ENCODE data around the gene KCND3. TPM values are rescaled to one million over a fixed set of nuclear protein-coding genes. Genes with fewer than 3 reads are reported as not detected.

Gene KCND3
- total RNA-seq, 1 donor from 2014 or later = 2.2 TPM

DNA sequence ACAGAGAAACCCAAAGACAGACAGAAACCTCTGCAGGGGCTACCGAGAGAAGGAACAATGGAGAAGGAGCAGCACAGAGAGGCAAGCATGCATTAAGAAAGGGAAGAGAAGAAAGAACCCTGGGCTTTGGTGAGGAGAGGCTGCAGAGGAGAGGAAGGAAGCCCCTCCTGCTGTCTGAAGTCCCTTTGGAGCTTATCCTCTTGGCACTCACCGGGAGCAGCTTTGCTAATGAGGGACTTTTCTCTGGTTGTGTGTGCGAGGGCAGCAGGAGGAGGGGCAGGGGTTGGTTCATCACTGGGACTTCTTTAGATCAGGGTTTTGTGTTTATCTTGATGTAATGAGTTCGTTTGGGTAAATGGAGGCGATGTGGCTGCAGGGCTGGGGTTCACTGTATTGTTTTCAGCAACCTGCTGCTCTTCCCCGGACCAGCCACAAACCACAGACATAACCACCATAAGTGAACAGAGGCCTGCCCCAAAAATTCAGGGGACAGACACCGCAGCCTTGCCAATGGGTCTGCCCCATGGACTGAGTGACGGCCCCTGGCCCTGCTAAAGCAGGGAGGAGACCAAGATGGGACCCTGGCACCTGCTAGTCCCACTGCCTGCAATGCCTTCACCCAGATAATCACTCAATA lies 100.6 kb downstream of the KCND3 start:
- peaks cover 18% of the 10 kb centered on the region for H3K27me3 Mint-ChIP-seq
- peaks cover 6% of the 10 kb centered on the region for H3K4me1 Mint-ChIP-seq (ENCODE audit: unreplicated experiment)
- H3K36me3 Mint-ChIP-seq = no peaks in the 10 kb centered on the region
- DNase-seq (ENCODE audit: extremely low spot score, unreplicated experiment) = no peak
- H3K4me3 Mint-ChIP-seq = no peak overlapping the region
- TF ChIP-seq, protein P1, sequence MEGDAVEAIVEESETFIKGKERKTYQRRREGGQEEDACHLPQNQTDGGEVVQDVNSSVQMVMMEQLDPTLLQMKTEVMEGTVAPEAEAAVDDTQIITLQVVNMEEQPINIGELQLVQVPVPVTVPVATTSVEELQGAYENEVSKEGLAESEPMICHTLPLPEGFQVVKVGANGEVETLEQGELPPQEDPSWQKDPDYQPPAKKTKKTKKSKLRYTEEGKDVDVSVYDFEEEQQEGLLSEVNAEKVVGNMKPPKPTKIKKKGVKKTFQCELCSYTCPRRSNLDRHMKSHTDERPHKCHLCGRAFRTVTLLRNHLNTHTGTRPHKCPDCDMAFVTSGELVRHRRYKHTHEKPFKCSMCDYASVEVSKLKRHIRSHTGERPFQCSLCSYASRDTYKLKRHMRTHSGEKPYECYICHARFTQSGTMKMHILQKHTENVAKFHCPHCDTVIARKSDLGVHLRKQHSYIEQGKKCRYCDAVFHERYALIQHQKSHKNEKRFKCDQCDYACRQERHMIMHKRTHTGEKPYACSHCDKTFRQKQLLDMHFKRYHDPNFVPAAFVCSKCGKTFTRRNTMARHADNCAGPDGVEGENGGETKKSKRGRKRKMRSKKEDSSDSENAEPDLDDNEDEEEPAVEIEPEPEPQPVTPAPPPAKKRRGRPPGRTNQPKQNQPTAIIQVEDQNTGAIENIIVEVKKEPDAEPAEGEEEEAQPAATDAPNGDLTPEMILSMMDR (conservative IDR thresholded peaks at IDR 0.05) = no peak
- no peak overlapping the region for H3K27ac Mint-ChIP-seq
- no peaks in the 10 kb centered on the region for H3K9me3 Mint-ChIP-seq

DNA sequence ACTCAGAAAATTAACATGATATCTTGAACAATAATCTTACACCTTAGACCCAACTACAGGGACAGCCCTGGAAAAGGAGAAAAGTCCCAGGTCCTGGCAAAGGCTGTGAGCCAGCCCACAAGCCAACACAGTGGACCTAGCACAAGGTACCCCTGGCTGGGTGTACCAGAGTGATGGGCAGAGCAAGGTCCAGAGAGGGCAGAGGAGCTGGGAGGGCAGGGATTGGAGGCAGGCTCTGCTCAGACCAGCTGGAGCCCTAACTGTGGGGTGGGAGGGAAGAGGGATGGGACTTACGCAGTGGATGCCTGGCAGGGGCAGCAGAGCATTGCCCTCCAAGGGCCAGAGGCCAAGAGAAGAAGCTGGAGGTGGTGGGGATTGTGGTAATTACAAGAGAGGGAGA lies 101.6 kb downstream of the KCND3 start:
- no peak for DNase-seq (ENCODE audit: extremely low spot score, unreplicated experiment)
- H3K4me3 Mint-ChIP-seq = no peak overlapping the region
- no peaks in the 10 kb centered on the region for H3K36me3 Mint-ChIP-seq
- peaks cover 6% of the 10 kb centered on the region for H3K4me1 Mint-ChIP-seq (ENCODE audit: unreplicated experiment)
- H3K9me3 Mint-ChIP-seq = no peaks in the 10 kb centered on the region
- peaks cover 18% of the 10 kb centered on the region for H3K27me3 Mint-ChIP-seq
- H3K27ac Mint-ChIP-seq = no peak overlapping the region
- TF ChIP-seq, protein P1 (conservative IDR thresholded peaks at IDR 0.05) = no peak

DNA sequence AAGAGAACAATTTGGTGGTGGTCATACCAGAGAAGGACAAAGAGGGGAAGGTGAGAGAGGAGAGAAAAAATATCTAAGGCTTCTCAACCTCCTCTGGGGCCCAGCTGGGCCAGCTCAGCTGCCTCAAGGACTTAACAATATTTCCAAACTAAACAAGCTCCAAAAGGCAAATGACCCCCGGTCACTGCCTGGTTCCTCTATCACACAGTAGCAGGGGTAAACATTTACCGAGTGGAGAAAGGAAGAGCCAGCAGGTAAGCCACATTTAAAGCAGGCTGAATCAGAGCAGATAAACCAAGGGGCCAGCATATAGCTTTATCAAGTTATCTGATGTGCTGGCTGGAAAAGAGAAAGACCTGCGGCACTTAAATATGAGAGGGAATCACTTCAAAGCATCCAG lies 102.1 kb downstream of the KCND3 start:
- no peaks in the 10 kb centered on the region for H3K9me3 Mint-ChIP-seq
- TF ChIP-seq, protein P1 (conservative IDR thresholded peaks at IDR 0.05) = no peak
- H3K27me3 Mint-ChIP-seq = peaks cover 18% of the 10 kb centered on the region
- H3K4me3 Mint-ChIP-seq = no peak overlapping the region
- H3K4me1 Mint-ChIP-seq (ENCODE audit: unreplicated experiment) = peaks cover 6% of the 10 kb centered on the region
- DNase-seq (ENCODE audit: extremely low spot score, unreplicated experiment) = no peak
- no peaks in the 10 kb centered on the region for H3K36me3 Mint-ChIP-seq
- H3K27ac Mint-ChIP-seq = no peak overlapping the region

DNA sequence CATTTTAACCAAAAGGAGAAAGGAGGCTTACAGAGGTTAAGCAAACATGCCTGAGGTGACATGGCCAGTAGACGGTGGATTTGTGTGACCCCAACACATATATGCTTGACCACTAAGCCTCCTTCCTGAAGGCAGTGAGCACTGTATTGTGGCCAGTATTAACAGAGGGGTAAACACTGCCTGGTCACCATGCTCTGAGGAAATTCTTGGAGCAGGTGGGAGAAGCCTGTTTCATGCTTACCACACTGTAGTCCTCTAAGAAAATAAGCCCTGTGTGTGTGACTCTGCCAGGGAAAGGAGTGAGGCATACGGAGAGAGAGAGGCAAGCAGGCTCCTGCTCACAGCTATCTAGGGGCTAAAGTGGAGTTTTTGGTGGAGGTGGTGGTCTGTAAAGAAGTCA lies 102.7 kb downstream of the KCND3 start:
- no peak overlapping the region for H3K27ac Mint-ChIP-seq
- H3K4me1 Mint-ChIP-seq (ENCODE audit: unreplicated experiment) = peaks cover 6% of the 10 kb centered on the region
- peaks cover 19% of the 10 kb centered on the region for H3K27me3 Mint-ChIP-seq
- no peak for DNase-seq (ENCODE audit: extremely low spot score, unreplicated experiment)
- H3K4me3 Mint-ChIP-seq = no peak overlapping the region
- TF ChIP-seq, protein P1 (conservative IDR thresholded peaks at IDR 0.05) = no peak
- H3K36me3 Mint-ChIP-seq = no peaks in the 10 kb centered on the region
- no peaks in the 10 kb centered on the region for H3K9me3 Mint-ChIP-seq

DNA sequence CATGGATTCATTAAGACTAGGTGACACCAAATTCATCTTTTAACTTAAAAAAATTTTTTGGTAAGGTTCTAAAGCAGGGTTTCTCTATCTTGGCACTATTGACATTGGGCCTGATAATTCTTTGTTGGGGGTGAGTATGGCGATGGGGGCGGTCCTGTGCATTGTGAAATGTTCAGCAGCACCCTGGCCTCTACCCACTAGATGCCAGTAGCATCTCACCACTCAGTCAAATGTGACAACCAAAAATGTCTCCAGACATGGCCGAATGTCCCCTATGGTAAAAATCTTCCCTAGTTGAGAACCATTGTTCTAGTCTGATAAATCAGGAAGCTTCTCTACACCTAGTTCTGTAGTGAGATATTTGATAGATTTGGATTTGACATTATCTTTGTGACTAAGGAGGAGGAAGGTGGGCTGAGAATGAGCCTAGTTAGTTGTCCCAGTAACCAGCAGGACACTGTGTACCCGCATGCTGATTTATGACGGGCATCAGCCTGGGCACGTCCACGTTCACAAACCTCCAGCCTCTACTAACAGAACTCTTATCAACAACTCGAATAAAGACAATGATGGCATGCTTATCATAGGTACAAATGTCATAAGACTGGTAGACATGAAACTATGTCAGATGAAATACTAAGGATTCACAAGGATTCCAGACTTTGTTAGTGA lies 104.6 kb downstream of the KCND3 start:
- H3K9me3 Mint-ChIP-seq = no peaks in the 10 kb centered on the region
- no peaks in the 10 kb centered on the region for H3K36me3 Mint-ChIP-seq
- no peak for DNase-seq (ENCODE audit: extremely low spot score, unreplicated experiment)
- no peak overlapping the region for H3K4me3 Mint-ChIP-seq
- no peak overlapping the region for H3K27ac Mint-ChIP-seq
- peaks cover 6% of the 10 kb centered on the region for H3K4me1 Mint-ChIP-seq (ENCODE audit: unreplicated experiment)
- H3K27me3 Mint-ChIP-seq = peaks cover 28% of the 10 kb centered on the region
- TF ChIP-seq, protein P1 (conservative IDR thresholded peaks at IDR 0.05) = no peak

All from type B pancreatic cell (in vitro differentiated cells).